ENCODE data around the gene TECR.
"Not testable (repeated sequence)": the region's sequence is repeated elsewhere in the genome, so short reads cannot be mapped to it uniquely, and the experiment has no call there.

DNA sequence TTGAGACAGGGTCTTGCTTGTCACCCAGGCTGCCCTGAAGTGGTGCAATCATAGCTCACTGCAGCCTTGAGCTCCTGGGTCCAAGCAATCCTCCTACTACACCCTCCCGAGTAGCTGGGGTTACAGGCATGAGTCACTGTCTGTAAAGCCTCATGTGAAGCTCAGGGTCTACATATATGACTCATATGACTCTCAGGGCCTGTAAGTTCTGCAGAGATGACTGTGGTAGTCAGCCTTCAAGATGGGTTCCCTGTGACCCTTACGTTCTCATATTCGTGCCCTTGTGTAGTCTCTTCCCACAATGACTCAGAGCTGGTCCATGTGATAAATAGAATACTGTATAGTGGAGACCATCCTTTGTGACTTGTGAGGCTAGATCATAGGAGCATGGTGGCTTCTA, 55.8 kb downstream of the TECR start:
- TF ChIP-seq POLR2A (IDR thresholded peaks at IDR 0.05; ENCODE audit: low read depth, low read length); POLR2AphosphoS5 (IDR thresholded peaks at IDR 0.05; ENCODE audit: low read depth, low read length); TAF1 (IDR thresholded peaks at IDR 0.05; ENCODE audit: low read depth, low read length); PAX5 (IDR thresholded peaks at IDR 0.05; ENCODE audit: insufficient read depth, low read length, severe bottlenecking); POU2F2 (IDR thresholded peaks at IDR 0.05; ENCODE audit: low read depth, low read length): not testable (repeated sequence)
